ENCODE measurements around the gene ADGRD2. TPM values are rescaled to one million over a fixed set of nuclear protein-coding genes. Genes with fewer than 3 reads are reported as not detected.

The ADGRD2 gene
- total and polyA plus RNA-seq, 4 donors, result not detected

- Histone ChIP-seq H3K36me3 (ENCODE audit: control insufficient read depth in 4 of 4, insufficient read depth in 3 of 4, low read depth in 1 of 4, low read length in 3 of 4) (no peaks in the 10 kb centered on the region), H3K27ac (ENCODE audit: low read depth in 1 of 2, low read length in 2 of 2) (no peak overlapping the region), H3K9me3 (ENCODE audit: control insufficient read depth in 4 of 4, low read length in 3 of 4) (no peaks in the 10 kb centered on the region), H3K4me1 (ENCODE audit: control insufficient read depth in 4 of 4, insufficient read depth in 4 of 4, low read length in 3 of 4) (peaks cover 5 to 20% (median 12%) of the 10 kb centered on the region in 4 donors), H3K27me3 (ENCODE audit: control insufficient read depth in 4 of 4, insufficient read depth in 4 of 4, low read length in 3 of 4) (no peaks in the 10 kb centered on the region), H3K4me3 (ENCODE audit: low read depth in 1 of 3, low read length in 3 of 3) (no peak overlapping the region), H3K9ac (ENCODE audit: low read depth in 1 of 2, low read length in 2 of 2) (no peak overlapping the region)
- 92% methylated on average over 6 of the region's 6 CpGs for WGBS
- TF ChIP-seq TAF1 (conservative IDR thresholded peaks at IDR 0.05) (no peak), GABPA (IDR thresholded peaks at IDR 0.05 in 1 of 2, conservative IDR thresholded peaks at IDR 0.05 in 1 of 2) (no peak), FOXA1 (IDR thresholded peaks at IDR 0.05) (no peak), SP1 (IDR thresholded peaks at IDR 0.05) (no peak), JUND (IDR thresholded peaks at IDR 0.05) (no peak), CTCF (IDR thresholded peaks at IDR 0.05; ENCODE audit: low read depth, low read length, missing input control) (no peak), HNF4A (conservative IDR thresholded peaks at IDR 0.05) (no peak), HNF4G (IDR thresholded peaks at IDR 0.05) (no peak), RXRA (IDR thresholded peaks at IDR 0.05) (no peak), RAD21 (IDR thresholded peaks at IDR 0.05) (no peak), NR2F2 (IDR thresholded peaks at IDR 0.05) (no peak), MAX (IDR thresholded peaks at IDR 0.05) (no peak), YY1 (IDR thresholded peaks at IDR 0.05) (no peak), ZBTB33 (IDR thresholded peaks at IDR 0.05) (no peak), EGR1 (IDR thresholded peaks at IDR 0.05; ENCODE audit: low read depth in 2 of 2) (no peak)
- no peak for DNase-seq (ENCODE audit: low spot score)
Measured at GRCh38 chr9:124511426-124511840, 61.2 kb downstream of the ADGRD2 start.

GRCh38 chr9:124511891-124512805 lies 61.9 kb downstream of the ADGRD2 start:
- H3K9me3 ChIP-seq (ENCODE audit: control insufficient read depth in 4 of 4, low read length in 3 of 4), result no peaks in the 10 kb centered on the region
- no peak overlapping the region for H3K9ac ChIP-seq (ENCODE audit: low read depth in 1 of 2, low read length in 2 of 2)
- no peak overlapping the region for H3K27ac ChIP-seq (ENCODE audit: low read depth in 1 of 2, low read length in 2 of 2)
- WGBS, result 45% methylated on average over 23 of the region's 23 CpGs
- peak; percentile 71 for DNase-seq (ENCODE audit: low spot score)
- no peaks in the 10 kb centered on the region for H3K27me3 ChIP-seq (ENCODE audit: control insufficient read depth in 4 of 4, insufficient read depth in 4 of 4, low read length in 3 of 4)
- H3K36me3 ChIP-seq (ENCODE audit: control insufficient read depth in 4 of 4, insufficient read depth in 3 of 4, low read depth in 1 of 4, low read length in 3 of 4), result no peaks in the 10 kb centered on the region
- peaks cover 5 to 20% (median 12%) of the 10 kb centered on the region in 4 donors for H3K4me1 ChIP-seq (ENCODE audit: control insufficient read depth in 4 of 4, insufficient read depth in 4 of 4, low read length in 3 of 4)
- H3K4me3 ChIP-seq (ENCODE audit: low read depth in 1 of 3, low read length in 3 of 3), result no peak overlapping the region
- TF ChIP-seq ZBTB33 (IDR thresholded peaks at IDR 0.05), result no peak
- no peak for TF ChIP-seq EGR1 (IDR thresholded peaks at IDR 0.05; ENCODE audit: low read depth in 2 of 2)
- TF ChIP-seq TAF1 (conservative IDR thresholded peaks at IDR 0.05), result no peak
- TF ChIP-seq HNF4A (conservative IDR thresholded peaks at IDR 0.05), result peak; percentile 21 to 61
